ENCODE data around the gene HIGD1A. TPM values are rescaled to one million over a fixed set of nuclear protein-coding genes. Genes with fewer than 3 reads are reported as not detected.

The HIGD1A gene
- total and polyA plus RNA-seq, 2 experiments from 2014 or later: 102 to 144 TPM

GRCh38 chr3:42790714-42791229, 13.5 kb downstream of the HIGD1A start:
- H3F3A ChIP-seq (replicated peaks; ENCODE audit: low read depth): no peaks in the 10 kb centered on the region
- Mint-ChIP-seq H3K9me3 (no peaks in the 10 kb centered on the region), H3K4me3 (no peak overlapping the region), H3K36me3 (ENCODE audit: low read depth) (peaks cover 57% of the 10 kb centered on the region), H3K4me1 (peaks cover 4% of the 10 kb centered on the region; the same call in 2 of the 3 replicates), H3K27me3 (ENCODE audit: insufficient read depth, low read depth, poor library complexity) (no peaks in the 10 kb centered on the region), H3K27ac (no peak overlapping the region)
- peaks cover 17% of the 10 kb centered on the region for H3K36me3 ChIP-seq (ENCODE audit: insufficient read depth)
- TF ChIP-seq REST (IDR thresholded peaks at IDR 0.05; ENCODE audit: unreplicated experiment) (no peak), EZH2phosphoT487 (IDR thresholded peaks at IDR 0.05; ENCODE audit: unreplicated experiment) (no peak), ZNF114 (CRISPR knock-in tag; IDR thresholded peaks at IDR 0.05) (no peak), EZH2 (IDR thresholded peaks at IDR 0.05; ENCODE audit: low read depth, unreplicated experiment) (no peak), CREB1 (CRISPR knock-in tag; IDR thresholded peaks at IDR 0.05; ENCODE audit: low read depth) (no peak), POLR2AphosphoS5 (IDR thresholded peaks at IDR 0.05; ENCODE audit: low read depth) (no peak), ZNF462 (CRISPR knock-in tag; IDR thresholded peaks at IDR 0.05) (no peak), NANOG (IDR thresholded peaks at IDR 0.05; ENCODE audit: borderline replicate concordance) (no peak), CTCF (conservative IDR thresholded peaks at IDR 0.05; ENCODE audit: low read depth in 2 of 2) (no peak), ZNF331 (CRISPR knock-in tag; IDR thresholded peaks at IDR 0.05; ENCODE audit: low read depth) (no peak), STAT1 (IDR thresholded peaks at IDR 0.05; ENCODE audit: unreplicated experiment) (no peak), ETS1 (IDR thresholded peaks at IDR 0.05) (no peak), JUNB (IDR thresholded peaks at IDR 0.05; ENCODE audit: unreplicated experiment) (no peak)
- H3K27me3 ChIP-seq (ENCODE audit: insufficient read depth): no peaks in the 10 kb centered on the region
- peaks cover 18% of the 10 kb centered on the region for H4K20me1 ChIP-seq (replicated peaks; ENCODE audit: insufficient read depth)
- ATAC-seq (no peak), DNase-seq (ENCODE audit: low spot score) (no peak)
- no peak overlapping the region for H3K4me3 ChIP-seq
- no peak overlapping the region for H2AFZ ChIP-seq
- H3K4me1 ChIP-seq (ENCODE audit: insufficient read depth): peaks cover 3% of the 10 kb centered on the region
- no peak overlapping the region for H3K4me2 ChIP-seq
- peaks cover 56% of the 10 kb centered on the region for H3K79me2 ChIP-seq (replicated peaks; ENCODE audit: insufficient read depth)
- H3K27ac ChIP-seq (ENCODE audit: low read depth): no peak overlapping the region
- H3K9me2 ChIP-seq (ENCODE audit: insufficient read depth): no peaks in the 10 kb centered on the region
